HepG2 (cell line): Measurements from ENCODE around the gene STUB1. TPM values are rescaled to one million over a fixed set of nuclear protein-coding genes. Genes with fewer than 3 reads are reported as not detected.

Source experiments
- ARNTL ChIP-seq: sonication (generic); formaldehyde crosslinking; IDR thresholded peaks from 2 replicates; pipeline ENCODE4 v1.4.0; 2020; ENCODE audit warnings: mild to moderate bottlenecking, missing genetic modification reagents
- BCL6 ChIP-seq: IDR thresholded peaks from 2 replicates; pipeline ENCODE4 v1.6.1; 2016; ENCODE audit warnings: missing genetic modification reagents, missing compliant biosample characterization
- CBX1 ChIP-seq: IDR thresholded peaks from one replicate; pipeline ENCODE4 v1.6.1; 2016; ENCODE audit warnings: antibody characterized with exemption, low read depth
- CEBPB ChIP-seq: IDR thresholded peaks from 2 replicates; pipeline ENCODE4 v1.6.1; 2011; ENCODE audit warnings: low read depth, low read length, improper control_type of control experiment, borderline replicate concordance
- FOXJ3 ChIP-seq: sonication (generic); formaldehyde crosslinking; IDR thresholded peaks from 2 replicates; pipeline ENCODE4 v1.4.0; 2020; ENCODE audit warnings: missing genetic modification reagents, mild to moderate bottlenecking, borderline replicate concordance
- MED1 ChIP-seq: sonication (generic); formaldehyde crosslinking; IDR thresholded peaks from 2 replicates; pipeline ENCODE4 v1.4.0; 2020; ENCODE audit warnings: missing genetic modification reagents
- MEIS2 ChIP-seq: sonication (generic); formaldehyde crosslinking; IDR thresholded peaks from 2 replicates; pipeline ENCODE4 v1.9.0; 2021; ENCODE audit warnings: mild to moderate bottlenecking, missing genetic modification reagents
- MTERF4 ChIP-seq: sonication (generic); formaldehyde crosslinking; IDR thresholded peaks from 2 replicates; pipeline ENCODE4 v1.8.0; 2023; ENCODE audit warnings: mild to moderate bottlenecking, missing genetic modification reagents
- MYNN ChIP-seq: sonication (generic); formaldehyde crosslinking; IDR thresholded peaks from 2 replicates; pipeline ENCODE4 v1.4.0; 2020; ENCODE audit warnings: mild to moderate bottlenecking, low read depth, missing genetic modification reagents
- NCOA2 ChIP-seq: sonication (generic); formaldehyde crosslinking; IDR thresholded peaks from 2 replicates; pipeline ENCODE4 v1.8.0; 2022; ENCODE audit warnings: inconsistent platforms
- NFYC ChIP-seq: IDR thresholded peaks from 2 replicates; pipeline ENCODE4 v1.6.1; 2016; ENCODE audit warnings: missing genetic modification reagents, missing compliant biosample characterization
- SOX5 ChIP-seq: IDR thresholded peaks from 2 replicates; pipeline ENCODE4 v1.6.1; 2016; ENCODE audit warnings: borderline replicate concordance
- SUZ12 ChIP-seq: fragments of 150-350 bp; IDR thresholded peaks from 2 replicates; pipeline ENCODE4 v1.6.1; 2014; ENCODE audit warnings: low read depth, low read length
- TCF7L2 ChIP-seq: IDR thresholded peaks from 2 replicates; pipeline ENCODE4 v1.6.1; 2011; ENCODE audit warnings: mild to moderate bottlenecking, low read depth, low read length, moderate library complexity
- TP53 ChIP-seq: sonication (generic); formaldehyde crosslinking; conservative IDR thresholded peaks from 2 replicates; pipeline ENCODE4 v1.4.0; 2020; ENCODE audit warnings: missing genetic modification reagents
- U2AF1 ChIP-seq: fragments of 200-400 bp; formaldehyde crosslinking; optimal IDR thresholded peaks from 2 replicates; pipeline ENCODE3; 2017; ENCODE audit warnings: mild to moderate bottlenecking, low read depth, low read length
- YY1 ChIP-seq: IDR thresholded peaks from 2 replicates; pipeline ENCODE4 v1.6.1; 2011; ENCODE audit warnings: low read length, low read depth, moderate library complexity, mild to moderate bottlenecking; ENCODE audit not compliant: insufficient read depth, insufficient replicate concordance
- ZNF10 ChIP-seq: sonication (generic); formaldehyde crosslinking; IDR thresholded peaks from 2 replicates; pipeline ENCODE4 v1.4.0; 2020; ENCODE audit warnings: mild to moderate bottlenecking, low read depth, missing genetic modification reagents, borderline replicate concordance
- ZNF12 ChIP-seq: sonication (generic); formaldehyde crosslinking; IDR thresholded peaks from 2 replicates; pipeline ENCODE4 v1.5.0; 2020; ENCODE audit warnings: missing genetic modification reagents
- ZNF431 ChIP-seq: sonication (generic); formaldehyde crosslinking; IDR thresholded peaks from 2 replicates; pipeline ENCODE4 v1.9.0; 2022; ENCODE audit warnings: missing genetic modification reagents, low read depth, mild to moderate bottlenecking, borderline replicate concordance
- ZNF441 ChIP-seq: sonication (generic); formaldehyde crosslinking; IDR thresholded peaks from 2 replicates; pipeline ENCODE4 v1.7.0; 2021; ENCODE audit warnings: missing genetic modification reagents, borderline replicate concordance
- ZNF839 ChIP-seq: sonication (generic); formaldehyde crosslinking; IDR thresholded peaks from 2 replicates; pipeline ENCODE4 v1.4.0; 2020; ENCODE audit warnings: missing genetic modification reagents, mild to moderate bottlenecking, borderline replicate concordance
- polyA plus RNA-seq, 8 experiments: library from polyadenylated mRNA; depleted of rRNA in 3 of 8; stranded (reverse) in 7 of 8; unstranded in 1 of 8; fragments of >200 nt; fragmentation: Illumina TruSeq in 4 of 8; extraction: Trizol in 4 of 8; gene quantifications; 2 replicates each; pipeline versions ENCODE4 v1.2.1 to v1.2.3, GENCODE V29; 2011 to 2016; ENCODE audit warnings: low read depth in 4 of 8, missing spikeins in 1 of 8, mixed read lengths in 1 of 8; ENCODE audit not compliant: insufficient read depth in 1 of 8
- total RNA-seq, 5 experiments: library from RNA; depleted of rRNA; stranded (reverse); fragments of >200 nt; fragmentation: Illumina TruSeq; extraction: Trizol; gene quantifications; 2 replicates each; pipeline ENCODE4 v1.2.3, GENCODE V29; 2016; ENCODE audit warnings: low read depth in 1 of 5
- TF ChIP-seq, protein P1 (sequence below): sonication (generic); formaldehyde crosslinking; IDR thresholded peaks from 2 replicates; pipeline ENCODE4 v1.4.0; 2020; ENCODE audit warnings: missing genetic modification reagents
- TF ChIP-seq, protein P2 (sequence below): sonication (generic); formaldehyde crosslinking; IDR thresholded peaks from 2 replicates; pipeline ENCODE4 v1.4.0; 2020; ENCODE audit warnings: missing genetic modification reagents

The STUB1 gene
- total and polyA plus RNA-seq, 2 of the 13 experiments (the other 11 are each of a cell fraction or from before 2014, with no cell fraction given): 52.9 to 78.2 TPM

GRCh38 chr16:654034-654433 lies 26.2 kb upstream of the STUB1 start (continued):
- TF ChIP-seq, protein P1, sequence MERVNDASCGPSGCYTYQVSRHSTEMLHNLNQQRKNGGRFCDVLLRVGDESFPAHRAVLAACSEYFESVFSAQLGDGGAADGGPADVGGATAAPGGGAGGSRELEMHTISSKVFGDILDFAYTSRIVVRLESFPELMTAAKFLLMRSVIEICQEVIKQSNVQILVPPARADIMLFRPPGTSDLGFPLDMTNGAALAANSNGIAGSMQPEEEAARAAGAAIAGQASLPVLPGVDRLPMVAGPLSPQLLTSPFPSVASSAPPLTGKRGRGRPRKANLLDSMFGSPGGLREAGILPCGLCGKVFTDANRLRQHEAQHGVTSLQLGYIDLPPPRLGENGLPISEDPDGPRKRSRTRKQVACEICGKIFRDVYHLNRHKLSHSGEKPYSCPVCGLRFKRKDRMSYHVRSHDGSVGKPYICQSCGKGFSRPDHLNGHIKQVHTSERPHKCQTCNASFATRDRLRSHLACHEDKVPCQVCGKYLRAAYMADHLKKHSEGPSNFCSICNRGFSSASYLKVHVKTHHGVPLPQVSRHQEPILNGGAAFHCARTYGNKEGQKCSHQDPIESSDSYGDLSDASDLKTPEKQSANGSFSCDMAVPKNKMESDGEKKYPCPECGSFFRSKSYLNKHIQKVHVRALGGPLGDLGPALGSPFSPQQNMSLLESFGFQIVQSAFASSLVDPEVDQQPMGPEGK (CRISPR knock-in tag): peak; percentile 80
- TF ChIP-seq CEBPB: peak; percentile 81
- TF ChIP-seq ZNF12 (CRISPR knock-in tag): no peak
- TF ChIP-seq CBX1: no peak
- TF ChIP-seq YY1: peak; percentile 20
- TF ChIP-seq BCL6 (CRISPR knock-in tag): no peak
- no peak for TF ChIP-seq MTERF4 (CRISPR knock-in tag)
- TF ChIP-seq ZNF431 (CRISPR knock-in tag): no peak
- TF ChIP-seq ZNF441 (CRISPR knock-in tag): no peak
- TF ChIP-seq, protein P2, sequence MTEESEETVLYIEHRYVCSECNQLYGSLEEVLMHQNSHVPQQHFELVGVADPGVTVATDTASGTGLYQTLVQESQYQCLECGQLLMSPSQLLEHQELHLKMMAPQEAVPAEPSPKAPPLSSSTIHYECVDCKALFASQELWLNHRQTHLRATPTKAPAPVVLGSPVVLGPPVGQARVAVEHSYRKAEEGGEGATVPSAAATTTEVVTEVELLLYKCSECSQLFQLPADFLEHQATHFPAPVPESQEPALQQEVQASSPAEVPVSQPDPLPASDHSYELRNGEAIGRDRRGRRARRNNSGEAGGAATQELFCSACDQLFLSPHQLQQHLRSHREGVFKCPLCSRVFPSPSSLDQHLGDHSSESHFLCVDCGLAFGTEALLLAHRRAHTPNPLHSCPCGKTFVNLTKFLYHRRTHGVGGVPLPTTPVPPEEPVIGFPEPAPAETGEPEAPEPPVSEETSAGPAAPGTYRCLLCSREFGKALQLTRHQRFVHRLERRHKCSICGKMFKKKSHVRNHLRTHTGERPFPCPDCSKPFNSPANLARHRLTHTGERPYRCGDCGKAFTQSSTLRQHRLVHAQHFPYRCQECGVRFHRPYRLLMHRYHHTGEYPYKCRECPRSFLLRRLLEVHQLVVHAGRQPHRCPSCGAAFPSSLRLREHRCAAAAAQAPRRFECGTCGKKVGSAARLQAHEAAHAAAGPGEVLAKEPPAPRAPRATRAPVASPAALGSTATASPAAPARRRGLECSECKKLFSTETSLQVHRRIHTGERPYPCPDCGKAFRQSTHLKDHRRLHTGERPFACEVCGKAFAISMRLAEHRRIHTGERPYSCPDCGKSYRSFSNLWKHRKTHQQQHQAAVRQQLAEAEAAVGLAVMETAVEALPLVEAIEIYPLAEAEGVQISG (CRISPR knock-in tag): peak; percentile 83
- no peak for TF ChIP-seq ZNF10
- no peak for TF ChIP-seq SUZ12
- peak; percentile 32; the same call in 1 of the 2 replicates for TF ChIP-seq NCOA2 (CRISPR knock-in tag)
- no peak for TF ChIP-seq ZNF839
- no peak for TF ChIP-seq SOX5 (CRISPR knock-in tag)
- no peak for TF ChIP-seq FOXJ3 (CRISPR knock-in tag)
- no peak for TF ChIP-seq NFYC (CRISPR knock-in tag)
- no peak for TF ChIP-seq TCF7L2
- no peak for TF ChIP-seq MEIS2 (CRISPR knock-in tag)
- no peak for TF ChIP-seq TP53 (CRISPR knock-in tag)
- TF ChIP-seq U2AF1: no peak
- peak; percentile 44 for TF ChIP-seq MED1 (CRISPR knock-in tag)
- TF ChIP-seq ARNTL (CRISPR knock-in tag): no peak
- no peak for TF ChIP-seq MYNN
